Stimulated activated CD8-positive, alpha-beta memory T cell treated with anti-CD3 and anti-CD28 coated beads, Interleukin-4, amount 100 ng/mL, for 4 hours (primary cell): Measurements from ENCODE around the gene ITIH3.
"Not testable (repeated sequence)": the region's sequence is repeated elsewhere in the genome, so short reads cannot be mapped to it uniquely, and the experiment has no call there.

ENCODE experiments used
- DNase-seq, 2 donors: peaks; one replicate each; pipeline ENCODE4 v3.0.0-alpha.2; 2020; ENCODE audit warnings: low read depth in 2 of 2, low spot score in 1 of 2

The ITIH3 gene, protein sequence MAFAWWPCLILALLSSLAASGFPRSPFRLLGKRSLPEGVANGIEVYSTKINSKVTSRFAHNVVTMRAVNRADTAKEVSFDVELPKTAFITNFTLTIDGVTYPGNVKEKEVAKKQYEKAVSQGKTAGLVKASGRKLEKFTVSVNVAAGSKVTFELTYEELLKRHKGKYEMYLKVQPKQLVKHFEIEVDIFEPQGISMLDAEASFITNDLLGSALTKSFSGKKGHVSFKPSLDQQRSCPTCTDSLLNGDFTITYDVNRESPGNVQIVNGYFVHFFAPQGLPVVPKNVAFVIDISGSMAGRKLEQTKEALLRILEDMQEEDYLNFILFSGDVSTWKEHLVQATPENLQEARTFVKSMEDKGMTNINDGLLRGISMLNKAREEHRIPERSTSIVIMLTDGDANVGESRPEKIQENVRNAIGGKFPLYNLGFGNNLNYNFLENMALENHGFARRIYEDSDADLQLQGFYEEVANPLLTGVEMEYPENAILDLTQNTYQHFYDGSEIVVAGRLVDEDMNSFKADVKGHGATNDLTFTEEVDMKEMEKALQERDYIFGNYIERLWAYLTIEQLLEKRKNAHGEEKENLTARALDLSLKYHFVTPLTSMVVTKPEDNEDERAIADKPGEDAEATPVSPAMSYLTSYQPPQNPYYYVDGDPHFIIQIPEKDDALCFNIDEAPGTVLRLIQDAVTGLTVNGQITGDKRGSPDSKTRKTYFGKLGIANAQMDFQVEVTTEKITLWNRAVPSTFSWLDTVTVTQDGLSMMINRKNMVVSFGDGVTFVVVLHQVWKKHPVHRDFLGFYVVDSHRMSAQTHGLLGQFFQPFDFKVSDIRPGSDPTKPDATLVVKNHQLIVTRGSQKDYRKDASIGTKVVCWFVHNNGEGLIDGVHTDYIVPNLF

DNA sequence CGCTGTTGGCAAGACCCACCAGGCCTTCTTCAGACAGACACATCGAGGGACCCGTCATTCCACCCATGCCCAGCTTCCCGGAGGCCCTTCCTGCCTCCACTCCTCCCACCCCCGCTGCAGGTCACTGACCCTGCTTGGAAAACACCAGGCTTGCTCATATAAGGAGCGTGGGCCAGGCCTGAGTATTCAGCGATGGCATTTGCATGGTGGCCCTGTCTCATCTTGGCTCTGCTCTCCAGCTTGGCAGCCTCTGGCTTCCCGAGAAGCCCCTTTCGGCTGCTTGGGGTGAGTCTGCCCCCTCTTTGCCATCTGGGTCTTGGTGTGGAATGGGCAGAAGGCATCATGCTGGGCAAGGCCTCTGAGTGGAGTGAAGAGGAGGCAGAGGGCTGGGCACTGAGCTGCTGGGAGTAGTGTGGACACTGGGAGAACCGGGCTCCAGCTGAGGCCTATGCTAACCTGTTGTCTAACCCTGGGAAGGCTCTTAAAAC, at the start of gene ITIH3:
TSS of gene ITIH3 (plus strand) at position 185 of the 488 bp plus-strand sequence. CDS start at position 193, 8 bp downstream.
- no peak for DNase-seq

DNA sequence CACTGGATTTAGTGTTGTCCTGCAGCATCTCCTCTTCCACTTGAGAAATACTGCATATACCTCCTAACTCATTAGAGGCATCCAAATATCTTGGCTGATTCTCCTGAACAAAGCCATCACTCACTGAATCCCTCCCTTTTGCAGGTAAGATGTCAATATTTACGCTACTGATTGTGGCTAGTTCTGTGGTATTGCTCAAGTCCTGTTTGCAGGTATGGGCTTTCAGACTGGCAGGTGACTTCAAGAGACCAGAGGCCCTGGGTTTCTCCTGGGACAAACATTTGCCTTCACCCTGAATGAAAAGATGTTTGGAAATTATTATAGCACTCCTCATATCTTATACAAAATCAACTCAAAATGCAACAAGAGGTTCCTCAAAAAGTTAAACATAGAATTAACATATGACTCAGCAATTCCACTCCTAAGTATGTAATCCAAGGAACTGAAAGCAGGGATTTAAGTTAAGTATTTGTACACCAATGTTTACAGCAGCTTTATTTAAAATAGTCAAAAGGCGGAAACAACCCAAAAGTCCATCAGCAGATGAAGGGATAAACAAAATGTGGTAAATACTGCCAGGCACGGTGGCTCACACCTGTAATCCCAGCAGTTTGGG, 42.4 kb upstream of the ITIH3 start:
- DNase-seq, result no peak

DNA sequence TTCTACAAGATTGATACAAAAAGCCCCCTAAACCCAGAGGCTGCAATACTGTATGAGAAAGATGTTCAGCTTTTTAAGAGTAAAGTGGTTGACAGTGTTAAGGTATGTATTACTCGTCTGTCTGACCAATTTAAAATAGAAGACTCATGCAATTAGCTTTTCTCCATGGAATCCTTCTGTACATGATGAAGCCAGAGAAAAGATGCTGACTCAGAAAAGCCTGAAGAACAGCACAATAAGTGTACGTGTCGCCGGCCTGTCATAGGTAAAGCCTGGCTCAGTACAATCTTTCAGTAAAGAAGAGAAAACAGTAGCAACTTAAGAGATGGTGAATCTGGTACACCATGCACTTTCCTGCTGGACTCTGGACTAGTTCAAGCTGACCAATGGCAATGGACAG, 40.2 kb upstream of the ITIH3 start:
- no peak for DNase-seq

DNA sequence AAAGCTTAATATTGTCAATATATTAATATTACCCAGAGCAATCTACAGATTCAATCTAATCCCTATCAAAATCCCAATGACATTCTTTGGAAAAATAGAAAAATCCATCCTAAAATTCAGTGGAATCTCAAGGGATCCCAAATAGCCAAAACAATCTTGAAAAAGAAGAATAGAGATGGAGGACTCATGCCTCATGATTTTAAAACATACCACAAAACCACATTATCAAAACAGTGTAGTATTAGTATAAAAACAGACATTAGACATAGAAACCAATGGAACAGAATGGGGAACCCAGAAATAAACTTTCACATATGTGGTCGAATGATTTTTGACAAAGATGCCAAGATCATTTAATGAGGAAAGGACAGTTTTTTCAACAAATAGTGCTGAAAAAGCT, 38.5 kb upstream of the ITIH3 start:
- no peak for DNase-seq

DNA sequence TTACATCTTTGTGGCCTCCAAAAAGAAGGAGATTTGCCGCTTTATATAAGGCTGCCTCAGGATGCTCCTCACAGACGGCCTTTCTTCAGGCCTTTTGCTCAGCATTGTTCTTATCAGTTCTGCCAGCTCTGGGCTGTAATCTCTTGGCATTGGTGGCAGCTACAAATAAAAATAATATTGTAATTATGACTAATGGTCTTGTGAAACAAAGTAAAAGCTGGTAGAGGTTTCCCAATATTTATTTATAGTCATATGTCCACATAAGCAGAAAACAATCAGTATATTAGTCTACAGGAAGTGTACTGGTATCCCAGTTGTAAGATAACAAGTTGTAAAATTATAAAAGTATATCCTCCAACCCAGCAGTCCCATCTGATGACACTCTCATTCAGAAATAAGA, 31.1 kb upstream of the ITIH3 start:
- DNase-seq, result no peak

DNA sequence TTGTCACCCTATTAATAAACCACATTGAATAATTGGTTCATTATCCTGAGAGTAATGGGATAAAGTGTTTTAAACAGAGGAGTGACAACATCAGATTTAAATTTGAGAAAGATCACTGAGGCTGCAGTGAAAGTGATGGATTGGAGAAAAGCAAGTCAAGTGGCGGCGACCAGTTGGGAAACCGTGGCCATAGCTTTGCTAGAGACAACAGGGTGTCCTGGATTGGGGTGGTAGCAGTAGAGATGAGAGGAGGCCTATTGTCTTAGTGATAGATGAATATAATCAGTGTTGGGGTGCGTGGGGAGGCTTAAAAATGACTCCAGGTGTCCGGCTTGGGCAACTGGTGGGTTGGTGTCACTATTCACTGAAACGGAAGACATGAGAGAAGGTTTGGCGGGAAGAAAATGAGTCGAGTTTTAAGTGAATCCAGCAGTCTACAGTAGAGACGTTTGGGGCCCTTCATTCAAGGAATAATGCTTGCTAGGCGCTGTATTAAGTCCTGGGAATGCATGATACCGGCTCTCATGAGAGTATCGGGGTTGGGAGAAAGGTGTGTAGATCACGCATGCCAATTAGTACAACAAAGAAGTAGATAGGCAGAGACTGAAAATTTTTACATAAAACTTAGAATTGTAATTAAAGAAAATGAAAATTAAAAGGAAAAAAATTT, 24.7 kb upstream of the ITIH3 start:
- no peak for DNase-seq

GRCh38 chr3:52770496-52771333, 23.9 kb upstream of the ITIH3 start, which contains the start of gene NEK4:
NEK4 (minus strand) TSS chr3:52770940; CDS start chr3:52770746, 194 bp downstream.
- peak; percentile 55 to 75 for DNase-seq

- no peak for DNase-seq
Measured at GRCh38 chr3:52771334-52771681, 23.3 kb upstream of the ITIH3 start.

DNA sequence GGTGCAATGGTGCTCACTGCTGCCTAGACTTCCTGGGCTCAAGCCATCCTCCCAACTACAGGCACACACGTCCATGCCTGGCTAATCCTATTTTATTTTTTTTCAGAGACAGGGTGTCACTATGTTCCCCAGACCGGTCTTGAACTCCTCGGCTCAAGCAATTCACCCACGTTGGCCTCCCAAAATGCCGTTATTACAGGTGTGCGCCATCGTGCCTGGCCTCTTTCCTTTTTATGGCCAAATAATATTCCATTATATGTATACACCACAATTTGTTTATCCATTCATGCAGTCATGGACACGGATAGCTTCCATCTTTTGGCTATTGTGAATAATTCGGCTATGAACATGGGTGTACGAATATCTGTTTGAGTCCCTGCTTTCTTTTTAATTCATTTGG, 22.9 kb upstream of the ITIH3 start:
- DNase-seq, result no peak

DNA sequence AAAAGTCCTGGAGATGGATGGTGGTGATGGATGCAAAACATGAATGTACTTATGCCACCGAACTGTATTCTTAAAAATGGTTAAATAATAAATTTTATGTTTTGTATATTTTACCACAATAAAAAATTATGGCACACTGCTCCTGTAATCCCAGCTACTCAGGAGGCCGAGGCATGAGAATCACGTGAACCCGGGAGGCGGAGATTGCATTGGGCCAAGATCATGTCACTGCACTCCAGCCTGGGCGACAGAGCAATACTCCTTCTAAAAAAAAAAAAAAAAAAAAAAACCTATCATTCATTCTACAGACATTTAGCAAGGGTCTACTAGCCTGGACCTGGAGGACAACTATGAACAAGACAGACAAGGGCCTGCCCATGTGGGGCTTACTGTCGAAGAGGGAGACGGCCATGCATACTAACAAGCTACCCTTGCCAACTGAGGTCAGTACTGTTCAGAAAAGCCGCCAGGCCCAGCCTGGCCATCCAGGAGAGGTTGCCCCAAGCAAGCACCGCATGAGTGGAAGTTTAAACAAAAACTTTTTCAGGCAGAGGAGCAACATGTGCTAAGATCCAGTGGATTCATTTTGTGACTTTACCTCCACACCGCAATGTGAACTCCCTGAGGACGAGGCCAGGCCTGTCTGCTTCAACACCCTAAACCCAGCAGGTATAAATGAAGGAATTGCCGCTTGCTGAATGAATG, 21.1 kb upstream of the ITIH3 start:
- no peak for DNase-seq

DNA sequence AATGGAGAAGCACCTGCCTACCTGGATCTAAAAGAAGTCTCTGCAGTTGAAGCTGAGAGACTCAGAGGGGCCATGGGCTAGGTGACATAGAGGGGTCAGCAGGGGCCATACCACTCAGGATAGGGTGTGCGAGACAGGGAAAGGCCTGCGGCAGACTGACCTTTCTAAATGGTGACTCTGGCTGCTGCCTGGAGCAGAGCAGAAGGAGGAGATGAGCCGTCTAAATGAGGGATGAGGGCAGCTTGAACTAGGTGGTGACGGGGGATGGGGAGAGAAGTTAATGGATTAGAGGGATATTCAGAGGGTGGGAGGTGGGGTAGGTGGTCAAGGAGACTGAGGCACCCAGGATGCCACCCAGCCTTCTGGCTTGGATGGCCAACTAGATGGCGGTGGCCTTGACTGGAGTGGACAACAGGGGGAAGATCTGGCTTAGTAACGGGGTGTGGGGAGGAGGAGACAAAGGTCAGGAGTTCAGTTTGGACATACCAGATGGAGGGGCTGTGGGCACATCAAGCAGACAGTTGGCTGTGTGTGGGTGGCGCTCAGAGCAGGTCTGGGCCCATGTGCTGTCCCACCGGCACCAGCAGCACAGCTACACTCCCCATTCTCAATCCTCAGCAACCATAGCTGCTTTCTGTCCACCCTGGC, 20.4 kb upstream of the ITIH3 start:
- no peak for DNase-seq

- DNase-seq, result no peak
Measured at GRCh38 chr3:52774901-52775864, 19.4 kb upstream of the ITIH3 start.

GRCh38 chr3:52775877-52776276, 18.7 kb upstream of the ITIH3 start:
- no peak for DNase-seq

DNA sequence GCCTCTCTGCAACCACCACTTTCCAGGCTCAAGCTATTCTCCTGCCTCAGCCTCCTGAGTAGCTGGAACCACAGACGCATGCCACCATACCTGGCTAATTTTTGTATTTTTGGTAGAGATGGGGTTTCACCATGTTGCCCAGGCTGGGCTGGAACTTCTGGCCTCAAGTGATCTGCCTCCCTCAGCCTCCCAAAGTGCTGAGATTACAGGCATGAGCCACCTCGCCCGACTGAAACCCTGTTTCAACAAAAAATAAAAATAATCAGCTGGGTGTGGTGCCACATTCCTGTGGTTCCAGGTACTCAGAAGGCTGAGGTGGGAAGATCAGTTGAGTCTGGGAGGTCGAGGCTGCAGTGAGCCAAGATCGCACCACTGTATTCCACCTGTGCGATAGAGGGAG, 18.1 kb upstream of the ITIH3 start:
- not testable (repeated sequence) for DNase-seq

DNA sequence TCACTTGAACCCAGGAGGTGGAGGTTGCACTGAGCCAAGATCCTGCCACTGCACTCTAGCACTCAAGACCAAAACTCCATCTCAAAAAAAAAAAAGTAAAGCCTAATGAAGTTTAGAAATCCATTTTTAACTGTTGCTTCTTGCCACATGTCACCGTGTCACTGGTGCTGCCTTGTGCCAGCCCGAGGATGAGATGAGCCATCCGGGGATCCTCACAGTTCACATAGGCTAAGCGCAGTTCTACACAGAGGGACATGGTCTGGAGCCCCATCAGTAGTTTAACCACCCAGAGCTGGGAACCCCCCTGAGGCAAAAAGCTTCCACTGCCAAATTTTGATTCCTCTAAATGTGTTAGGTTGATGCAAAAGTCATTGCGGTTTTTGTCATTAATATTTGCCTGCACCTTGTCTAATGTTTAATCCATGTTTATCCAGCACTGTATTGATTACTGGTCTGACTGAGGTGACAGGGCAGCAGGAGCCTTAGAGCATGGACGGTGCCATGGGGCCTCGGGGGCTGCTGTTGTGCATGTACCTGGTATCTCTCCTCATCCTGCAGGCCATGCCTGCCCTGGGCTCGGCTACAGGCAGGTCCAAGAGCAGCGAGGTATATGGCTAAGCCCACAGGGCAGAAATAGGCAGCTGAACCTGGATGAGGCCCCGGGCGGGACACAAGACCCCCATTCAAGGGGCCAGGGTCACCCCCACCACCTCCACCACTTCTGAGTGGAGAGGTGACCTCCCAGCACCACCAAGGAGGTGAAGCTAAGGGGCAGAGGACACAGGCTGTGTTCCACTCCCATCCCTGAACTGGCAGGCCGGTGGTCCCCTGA, 17.3 kb upstream of the ITIH3 start, which contains the start of gene ITIH1:
TSS of gene ITIH1 (plus strand) at position 473 of the 832 bp plus-strand sequence. CDS start at position 490, 17 bp downstream.
- no peak for DNase-seq

DNA sequence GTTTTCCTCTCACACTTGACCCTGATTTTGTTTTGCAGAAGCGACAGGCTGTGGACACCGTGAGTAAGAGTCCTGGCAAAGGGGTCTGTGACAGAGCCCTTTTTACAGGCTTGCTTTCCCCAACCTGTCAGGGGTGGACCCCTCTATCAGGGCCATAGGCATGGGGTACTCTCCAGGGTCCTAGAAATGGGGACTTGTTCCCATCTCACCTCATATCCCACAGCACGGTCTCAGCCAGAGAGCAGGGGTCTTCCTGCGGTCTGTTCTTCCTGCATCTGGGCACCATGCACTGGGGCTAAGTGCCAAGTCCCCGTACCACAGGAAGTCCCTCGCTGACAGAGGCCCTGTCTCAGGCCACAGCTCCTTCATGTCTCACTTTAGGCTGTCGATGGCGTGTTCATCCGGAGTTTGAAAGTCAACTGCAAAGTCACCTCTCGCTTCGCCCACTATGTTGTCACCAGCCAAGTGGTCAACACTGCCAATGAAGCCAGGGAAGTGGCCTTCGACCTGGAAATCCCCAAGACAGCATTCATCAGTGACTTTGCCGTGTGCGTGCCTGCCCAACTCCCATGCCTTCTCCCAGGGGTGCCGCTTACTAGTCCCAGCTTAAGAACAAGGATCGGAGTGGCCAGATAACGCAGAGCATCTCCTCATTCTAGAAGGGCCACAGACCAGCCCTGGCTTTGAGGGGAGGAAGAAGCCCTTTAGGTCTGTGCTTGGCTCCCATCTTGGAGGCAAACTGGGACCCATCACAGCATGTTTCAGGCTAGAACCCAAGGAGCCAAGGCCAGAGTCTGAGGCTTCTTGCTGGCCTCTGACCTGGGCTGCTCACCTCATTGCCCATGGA, 16.4 kb upstream of the ITIH3 start:
- DNase-seq, result no peak
